Prostate gland (tissue), 2 donors: ENCODE measurements around the gene RITA1.

Experiments
- CTCF ChIP-seq, 4 experiments: fragments of 200-600 bp in 2 of 4; fragments of 450-650 bp in 2 of 4; sonication (generic) in 2 of 4; IDR thresholded peaks; 1 replicate in 3 of 4; 2 replicates in 1 of 4; pipeline ENCODE4 v1.5.1; 2016 to 2019; ENCODE audit warnings: antibody characterized with exemption in 4 of 4, mild to moderate bottlenecking in 2 of 4, moderate library complexity in 2 of 4
- POLR2AphosphoS5 ChIP-seq: sonication (generic); formaldehyde crosslinking; IDR thresholded peaks from one replicate; pipeline ENCODE4 v1.6.1; 2017; ENCODE audit warnings: antibody characterized with exemption

- TF ChIP-seq CTCF (IDR thresholded peaks at IDR 0.05) (no peak), POLR2AphosphoS5 (no peak)
Observed at GRCh38 chr12:113167868-113168267, 17.7 kb upstream of the RITA1 start.
